OCI-LY1 (cell line): ENCODE results near the gene CCDC187.

ENCODE experiments used
- CTCF ChIP-seq: fragments of 200-600 bp; sonication (generic), shearing (Covaris generic); IDR thresholded peaks from 2 replicates; pipeline ENCODE4 v1.5.1; 2017; ENCODE audit warnings: mild to moderate bottlenecking, antibody characterized with exemption, low read length, moderate library complexity, mixed read lengths
- EZH2 ChIP-seq: fragments of 200-600 bp; sonication (generic), shearing (Covaris generic); IDR thresholded peaks from 2 replicates; pipeline ENCODE4 v1.8.0; 2017; ENCODE audit warnings: borderline replicate concordance, mixed run types, mild to moderate bottlenecking, antibody characterized with exemption, low read length, moderate library complexity, mixed read lengths

- TF ChIP-seq EZH2 = no peak
- TF ChIP-seq CTCF = no peak
These were observed 40.0 kb upstream of the CCDC187 start for GRCh38 chr9:136343884-136344269.
